ENCODE measurements around the gene TXK.

TXK gene

GRCh38 chr4:48064349-48064748 is 69.7 kb downstream of the TXK start:
- Histone ChIP-seq H3K79me2 (ENCODE audit: insufficient read depth, low read length) (no peaks in the 10 kb centered on the region), H3K4me3 (ENCODE audit: low read depth, low read length, poor library complexity, severe bottlenecking) (no peak overlapping the region), H3K9ac (ENCODE audit: low read length) (no peak overlapping the region), H3K27me3 (ENCODE audit: insufficient read depth, low read length) (no peaks in the 10 kb centered on the region), H3F3A (ENCODE audit: insufficient read depth, low read length) (no peaks in the 10 kb centered on the region), H3K9me3 (ENCODE audit: low read length) (no peaks in the 10 kb centered on the region), H4K20me1 (ENCODE audit: insufficient read depth, low read length) (no peaks in the 10 kb centered on the region), H3K27ac (ENCODE audit: low read depth, low read length, poor library complexity, severe bottlenecking) (no peak overlapping the region), H3K36me3 (ENCODE audit: insufficient read depth, low read length) (no peaks in the 10 kb centered on the region), H3K9me2 (ENCODE audit: low read depth, low read length) (no peaks in the 10 kb centered on the region), H3K4me1 (ENCODE audit: insufficient read depth, low read length, severe bottlenecking) (no peaks in the 10 kb centered on the region), H2AFZ (ENCODE audit: low read length) (no peak overlapping the region), H3K4me2 (ENCODE audit: low read length) (no peak overlapping the region)
- TF ChIP-seq CTCF (IDR thresholded peaks at IDR 0.05; ENCODE audit: low read length) (no peak), EZH2 (IDR thresholded peaks at IDR 0.05; ENCODE audit: borderline replicate concordance, low read length) (no peak)

GRCh38 chr4:48058617-48059530 is 75.2 kb downstream of the TXK start:
- Histone ChIP-seq H3K36me3 (ENCODE audit: insufficient read depth, low read length) (no peaks in the 10 kb centered on the region), H2AFZ (ENCODE audit: low read length) (no peak overlapping the region), H3K4me2 (ENCODE audit: low read length) (no peak overlapping the region), H3K4me1 (ENCODE audit: insufficient read depth, low read length, severe bottlenecking) (no peaks in the 10 kb centered on the region), H3K9me3 (ENCODE audit: low read length) (no peaks in the 10 kb centered on the region), H3K27me3 (ENCODE audit: insufficient read depth, low read length) (no peaks in the 10 kb centered on the region), H3K79me2 (ENCODE audit: insufficient read depth, low read length) (no peaks in the 10 kb centered on the region), H3F3A (ENCODE audit: insufficient read depth, low read length) (no peaks in the 10 kb centered on the region), H3K9me2 (ENCODE audit: low read depth, low read length) (no peaks in the 10 kb centered on the region), H3K27ac (ENCODE audit: low read depth, low read length, poor library complexity, severe bottlenecking) (no peak overlapping the region), H4K20me1 (ENCODE audit: insufficient read depth, low read length) (no peaks in the 10 kb centered on the region), H3K4me3 (ENCODE audit: low read depth, low read length, poor library complexity, severe bottlenecking) (no peak overlapping the region), H3K9ac (ENCODE audit: low read length) (no peak overlapping the region)
- TF ChIP-seq CTCF (IDR thresholded peaks at IDR 0.05; ENCODE audit: low read length) = no peak
- TF ChIP-seq EZH2 (IDR thresholded peaks at IDR 0.05; ENCODE audit: borderline replicate concordance, low read length) = no peak

GRCh38 chr4:48051078-48051477 is 83.0 kb downstream of the TXK start:
- H4K20me1 ChIP-seq (ENCODE audit: insufficient read depth, low read length) = no peaks in the 10 kb centered on the region
- H3K9me3 ChIP-seq (ENCODE audit: low read length) = no peaks in the 10 kb centered on the region
- no peaks in the 10 kb centered on the region for H3K36me3 ChIP-seq (ENCODE audit: insufficient read depth, low read length)
- H3K4me1 ChIP-seq (ENCODE audit: insufficient read depth, low read length, severe bottlenecking) = peaks cover 37% of the 10 kb centered on the region
- no peak overlapping the region for H2AFZ ChIP-seq (ENCODE audit: low read length)
- TF ChIP-seq CTCF (IDR thresholded peaks at IDR 0.05; ENCODE audit: low read length) = no peak
- no peak for TF ChIP-seq EZH2 (IDR thresholded peaks at IDR 0.05; ENCODE audit: borderline replicate concordance, low read length)
- H3K9me2 ChIP-seq (ENCODE audit: low read depth, low read length) = no peaks in the 10 kb centered on the region
- no peaks in the 10 kb centered on the region for H3K79me2 ChIP-seq (ENCODE audit: insufficient read depth, low read length)
- H3K9ac ChIP-seq (ENCODE audit: low read length) = no peak overlapping the region
- H3K4me3 ChIP-seq (ENCODE audit: low read depth, low read length, poor library complexity, severe bottlenecking) = no peak overlapping the region
- H3F3A ChIP-seq (ENCODE audit: insufficient read depth, low read length) = no peaks in the 10 kb centered on the region
- H3K27ac ChIP-seq (ENCODE audit: low read depth, low read length, poor library complexity, severe bottlenecking) = no peak overlapping the region
- H3K27me3 ChIP-seq (ENCODE audit: insufficient read depth, low read length) = no peaks in the 10 kb centered on the region
- H3K4me2 ChIP-seq (ENCODE audit: low read length) = no peak overlapping the region
